ENCODE results near the gene HPSE.
"Not testable (repeated sequence)": the region's sequence is repeated elsewhere in the genome, so short reads cannot be mapped to it uniquely, and the experiment has no call there.

HPSE gene

DNA sequence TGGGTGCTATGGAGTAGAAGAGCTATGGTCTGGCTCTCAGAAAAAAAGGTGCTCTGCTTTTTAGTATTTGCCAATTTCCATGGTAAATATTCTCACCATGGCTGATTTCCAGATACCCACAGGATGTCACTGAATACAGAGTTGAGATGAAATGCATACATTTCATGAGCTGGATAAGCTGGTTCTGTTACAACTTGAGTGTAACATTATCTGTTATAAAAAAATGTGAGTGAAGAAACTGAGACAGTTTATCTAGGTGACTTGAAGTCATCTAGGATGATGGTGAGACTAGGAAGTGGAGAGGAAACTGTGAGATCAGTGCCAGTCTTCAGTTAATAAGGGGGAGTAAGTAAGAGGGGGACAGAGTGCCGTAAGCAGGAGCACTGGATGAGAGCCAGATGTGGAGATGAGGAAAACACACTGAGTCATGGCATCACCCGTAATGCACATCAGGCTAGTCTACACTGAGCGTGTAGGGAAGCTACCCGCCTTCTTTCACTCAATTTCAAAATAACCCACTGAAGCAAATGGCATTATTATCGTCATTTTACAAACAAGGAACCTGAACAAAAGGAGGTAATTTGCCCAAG lies 5.0 kb downstream of the HPSE start:
- no peak for DNase-seq

DNA sequence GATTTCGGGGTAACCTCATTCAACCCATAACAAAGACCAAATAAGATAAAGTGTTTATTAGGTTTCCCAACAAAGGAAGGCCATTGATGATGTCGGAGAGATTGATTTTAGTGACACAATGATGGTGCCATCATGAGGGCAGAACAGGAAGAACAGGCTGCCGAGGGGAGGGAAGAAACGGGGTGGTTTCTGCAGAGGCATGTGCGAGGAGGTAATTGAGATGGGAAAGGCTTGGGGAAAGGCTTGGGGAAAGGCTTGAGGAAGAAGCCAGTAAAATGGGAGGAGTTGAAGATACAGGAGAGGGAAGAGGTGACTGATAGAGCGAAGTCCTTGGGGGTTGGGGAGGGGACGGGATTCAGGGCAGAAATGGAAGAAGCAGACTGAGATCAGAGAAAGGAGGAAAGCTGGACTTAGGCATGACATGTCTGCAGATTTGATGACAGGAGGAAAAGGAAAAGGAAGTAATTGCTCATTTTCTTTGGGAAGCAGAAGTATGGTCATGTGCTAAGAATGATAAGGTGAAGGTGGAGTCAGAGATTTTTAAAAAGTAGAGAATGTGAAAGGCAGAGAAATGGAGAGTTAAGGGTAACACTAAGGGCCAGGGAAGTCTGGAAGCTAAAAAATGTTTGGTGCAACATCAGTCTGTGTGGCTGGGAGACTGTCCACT lies 6.0 kb downstream of the HPSE start:
- DNase-seq = no peak

- no peak for DNase-seq
Measured at GRCh38 chr4:83326546-83326945, 8.1 kb downstream of the HPSE start.

DNA sequence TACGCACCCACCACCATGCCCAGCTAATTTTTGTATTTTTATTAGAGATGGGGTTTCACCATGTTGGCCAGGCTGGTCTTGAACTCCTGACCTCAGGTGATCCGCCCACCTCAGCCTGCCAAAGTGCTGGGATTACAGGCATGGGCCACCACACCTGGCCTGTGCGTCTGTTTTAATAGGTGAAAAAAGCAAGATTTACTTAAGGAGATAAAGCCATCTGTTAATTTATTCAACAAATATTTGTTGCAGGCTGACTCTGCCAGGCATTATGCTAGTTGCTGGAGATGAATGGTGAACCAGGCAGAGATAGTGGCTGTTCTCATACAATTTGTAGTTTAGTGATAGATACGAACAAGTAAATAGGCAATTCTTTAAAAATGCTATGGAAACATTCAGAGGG lies 9.3 kb downstream of the HPSE start:
- DNase-seq = not testable (repeated sequence)

DNA sequence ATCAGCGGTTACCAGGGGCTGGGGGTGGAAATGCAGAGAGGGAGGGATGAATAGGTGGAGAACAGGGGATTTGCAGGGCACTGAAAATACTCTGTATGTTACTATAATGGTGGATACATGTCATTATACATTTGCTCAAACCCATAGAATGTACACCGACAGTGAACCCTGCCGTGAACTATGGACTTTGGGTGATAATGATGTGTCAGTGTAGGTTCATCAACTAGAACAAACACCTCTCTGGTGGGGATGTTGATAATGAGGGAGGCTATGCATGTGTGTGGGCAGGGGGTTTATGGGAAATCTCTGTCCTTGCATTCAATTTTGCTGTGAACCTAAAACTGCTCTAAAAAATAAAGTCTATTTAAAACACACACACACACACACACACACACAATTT lies 11.5 kb downstream of the HPSE start:
- no peak for DNase-seq

- DNase-seq = no peak
Measured at GRCh38 chr4:83320548-83320947, 14.1 kb downstream of the HPSE start.

DNA sequence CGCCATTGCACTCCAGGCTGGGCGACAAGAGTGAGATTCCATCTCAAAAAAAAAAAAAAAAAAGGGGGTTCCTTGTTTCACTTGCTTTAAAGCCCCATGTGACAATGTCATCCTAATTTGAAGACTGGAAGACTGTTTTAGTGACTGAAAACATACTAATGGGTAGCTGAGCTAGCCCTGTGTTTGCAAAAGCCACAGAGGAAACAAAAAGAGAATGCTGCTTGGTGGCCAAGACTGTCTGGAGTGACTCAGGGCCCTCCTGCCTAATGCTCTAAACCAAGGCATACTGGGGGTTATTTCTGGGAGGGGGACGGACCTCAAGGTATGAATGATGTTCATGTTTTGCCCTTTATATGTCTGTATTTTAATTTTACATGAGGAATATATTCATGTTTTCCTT lies 16.0 kb downstream of the HPSE start:
- DNase-seq = no peak

GRCh38 chr4:83317671-83318070 lies 17.0 kb downstream of the HPSE start:
- DNase-seq = no peak

- no peak for DNase-seq
Measured at GRCh38 chr4:83316459-83317165, 18.0 kb downstream of the HPSE start.

GRCh38 chr4:83315341-83315870 lies 19.2 kb downstream of the HPSE start:
- no peak for DNase-seq

DNA sequence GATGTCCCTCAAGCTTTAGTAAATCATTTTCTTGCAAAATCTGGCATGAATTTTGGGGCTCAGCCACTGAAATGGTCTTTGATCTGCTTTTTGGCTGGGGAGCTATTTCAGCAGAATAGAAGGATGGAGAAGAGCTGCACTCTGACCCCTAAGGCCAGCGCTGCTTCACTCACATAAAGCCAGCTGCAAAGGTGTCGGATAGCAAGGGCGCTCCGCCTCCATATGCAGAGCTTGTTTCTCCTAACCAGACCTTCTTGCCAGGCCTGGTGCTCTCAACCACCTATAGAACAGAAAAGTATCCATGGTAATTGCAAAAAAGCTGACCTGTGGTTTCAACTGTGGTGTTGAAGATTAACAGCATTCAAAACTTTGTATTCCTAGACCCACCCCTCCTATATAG lies 26.0 kb downstream of the HPSE start:
- no peak for DNase-seq

GRCh38 chr4:83307920-83308319 lies 26.7 kb downstream of the HPSE start:
- no peak for DNase-seq

GRCh38 chr4:83305187-83305586 lies 29.5 kb downstream of the HPSE start:
- DNase-seq = no peak

DNA sequence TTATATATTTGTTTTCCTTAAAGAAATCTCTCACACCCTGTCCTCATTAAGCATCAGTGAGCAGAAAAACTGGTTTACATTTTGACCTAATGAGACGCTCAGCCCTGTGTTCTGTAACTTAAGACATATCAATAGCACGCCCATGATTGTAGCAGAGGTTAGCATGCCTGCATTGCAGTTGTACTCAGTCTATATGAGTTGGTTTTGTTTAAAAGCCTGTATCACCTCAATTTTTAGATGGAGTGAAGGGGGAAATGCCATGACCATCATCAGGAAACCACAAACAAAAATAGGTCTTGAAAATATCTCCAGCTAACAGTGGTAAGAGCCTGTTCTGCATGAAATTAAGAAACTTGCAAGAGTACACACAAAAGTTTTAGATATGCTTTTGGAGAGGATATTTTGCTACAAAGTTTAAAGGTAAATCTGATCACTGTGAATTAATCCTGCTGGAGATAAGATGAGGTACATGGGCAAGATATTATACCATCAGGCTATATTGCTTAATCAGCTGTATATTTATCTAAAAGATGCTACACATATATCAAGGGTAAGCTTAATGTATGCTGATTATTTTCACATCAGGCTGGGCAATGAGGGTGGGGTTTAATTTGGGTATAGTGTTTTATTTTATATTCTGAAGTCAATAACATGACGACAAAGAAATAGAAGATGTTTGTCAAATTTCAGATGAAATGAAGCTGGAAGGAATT lies 36.9 kb downstream of the HPSE start:
- no peak for DNase-seq

DNA sequence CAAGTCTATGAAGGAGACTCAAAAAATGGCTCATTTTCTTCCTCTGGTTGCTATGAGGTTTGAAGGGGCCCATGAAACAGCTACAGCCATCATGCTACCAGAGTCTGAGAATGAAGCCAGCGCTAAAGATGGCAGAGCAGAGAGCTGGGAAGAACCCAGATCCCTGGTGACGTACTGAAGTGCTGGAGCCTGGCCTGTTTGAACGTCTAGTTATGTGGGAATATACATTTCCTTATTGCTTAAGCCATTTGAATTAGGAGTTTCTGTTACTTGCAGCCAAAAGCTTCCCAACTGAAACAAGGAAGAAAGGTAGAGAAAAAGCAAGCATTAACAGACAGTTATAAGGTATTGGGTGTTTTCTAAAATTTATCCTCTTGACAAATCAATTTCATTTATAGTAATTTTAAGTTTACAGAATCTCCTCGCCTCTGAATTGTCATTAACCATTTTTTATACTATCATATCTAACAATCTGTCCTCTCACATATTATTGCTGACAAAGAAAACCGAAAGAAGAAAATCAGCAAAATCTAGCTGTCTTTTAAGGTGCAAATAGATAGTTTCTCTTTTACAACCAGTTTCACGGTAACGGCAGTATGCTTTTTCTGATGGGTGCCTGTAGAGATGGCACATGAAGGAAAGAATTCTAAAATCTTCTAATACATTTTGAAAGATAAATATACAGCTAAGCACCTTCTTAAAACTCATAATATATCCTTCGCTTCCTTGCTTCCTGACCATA lies 41.2 kb downstream of the HPSE start:
- no peak for DNase-seq

DNA sequence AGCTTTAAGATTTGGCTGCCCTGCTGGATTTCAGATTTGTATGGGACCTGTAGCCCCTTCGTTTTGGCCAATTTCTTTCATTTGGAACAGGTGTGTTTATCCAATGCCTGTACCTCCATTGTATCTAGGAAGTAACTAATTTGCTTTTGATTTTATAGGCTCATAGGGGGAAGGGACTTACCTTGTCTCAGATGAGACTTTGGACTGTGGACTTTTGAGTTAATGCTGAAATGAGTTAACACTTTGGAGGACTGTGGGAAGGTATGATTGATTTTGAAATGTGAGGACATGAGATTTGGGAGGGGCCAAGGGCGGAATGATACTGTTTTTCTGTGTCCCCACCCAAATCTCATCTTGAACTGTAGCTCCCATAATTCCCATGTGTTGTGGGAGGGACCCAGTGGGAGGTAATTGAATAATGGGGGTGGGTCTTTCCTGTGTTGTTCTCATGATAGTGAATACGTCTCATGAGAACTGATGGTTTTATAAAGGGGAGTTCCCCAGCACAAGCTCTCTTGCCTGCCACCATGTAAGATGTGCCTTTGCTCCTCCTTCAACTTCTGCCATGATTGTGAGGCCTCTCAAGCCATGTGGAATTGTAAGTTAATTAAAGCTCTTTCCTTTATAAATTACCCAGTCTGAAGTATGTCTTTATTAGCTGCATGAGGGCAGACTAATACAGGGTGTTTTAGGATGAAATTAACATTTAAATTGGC lies 44.4 kb downstream of the HPSE start:
- not testable (repeated sequence) for DNase-seq

- not testable (repeated sequence) for DNase-seq
Measured at GRCh38 chr4:83288381-83288780, 46.3 kb downstream of the HPSE start.

DNA sequence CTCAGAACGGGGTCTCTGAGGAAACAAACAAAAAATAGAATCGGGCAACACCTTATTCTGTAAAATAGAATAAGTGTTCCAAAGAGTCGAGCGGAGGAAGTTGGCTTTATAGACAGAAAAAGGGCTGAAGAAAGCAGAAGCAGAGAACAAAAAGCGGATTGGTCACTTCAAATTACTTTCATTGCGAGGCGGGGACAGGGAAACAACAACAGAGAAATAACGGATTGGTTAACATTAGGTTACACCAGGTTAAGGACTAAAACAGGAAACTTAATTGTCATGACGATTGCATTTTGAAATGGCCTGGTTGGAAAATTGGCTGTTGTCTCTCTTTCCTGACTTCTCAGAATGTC lies 49.6 kb downstream of the HPSE start:
- DNase-seq = no peak

DNA sequence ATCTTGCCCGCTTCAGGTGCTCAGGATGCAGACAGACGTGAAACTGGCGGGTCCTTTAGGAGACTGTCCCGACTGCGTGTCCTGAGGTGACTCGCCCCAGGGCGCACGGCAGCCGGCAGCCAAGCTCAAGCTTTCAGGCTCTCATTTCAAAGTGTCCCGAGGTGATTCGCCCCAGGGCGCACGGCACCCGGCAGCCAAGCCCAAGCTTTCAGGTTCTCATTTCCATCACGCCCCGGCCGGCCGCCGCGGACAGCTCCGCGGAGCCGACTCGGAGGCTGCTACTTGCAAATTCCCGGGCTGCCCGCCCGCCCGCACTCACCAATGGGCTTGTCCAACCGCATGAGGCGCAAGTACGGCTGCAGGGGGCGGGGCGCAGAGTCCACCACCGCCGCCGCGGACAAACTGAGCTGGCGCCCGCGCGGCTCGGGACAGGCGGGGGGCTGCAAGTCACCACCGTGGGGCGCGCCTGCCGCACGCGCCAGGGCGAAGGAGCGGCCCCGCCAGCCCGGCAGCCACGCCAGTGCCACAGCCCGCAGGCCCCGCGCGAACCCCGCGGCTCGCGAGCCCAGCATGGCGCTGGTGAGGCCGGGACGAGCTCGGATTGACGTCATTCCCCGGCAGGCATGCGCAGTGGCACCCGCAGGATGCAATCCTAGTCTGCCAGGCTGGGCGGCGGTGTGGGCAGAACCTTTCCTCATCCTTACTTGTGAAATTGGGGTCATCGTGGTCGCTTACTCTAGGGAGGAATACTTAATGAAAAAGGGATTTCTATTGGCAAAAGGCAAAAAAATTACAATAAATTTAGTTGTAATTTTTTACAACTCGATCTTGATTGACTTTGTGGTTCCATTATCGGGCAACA lies 50.2 kb downstream of the HPSE start, which contains the start of gene COQ2:
TSS of gene COQ2 (minus strand) at position 606 of the 862 bp plus-strand sequence. CDS start at position 572, 34 bp downstream.
- DNase-seq = peak; percentile 88

- DNase-seq = no peak
Measured at GRCh38 chr4:83283181-83283580, 51.5 kb downstream of the HPSE start.

- DNase-seq = no peak
Measured at GRCh38 chr4:83282049-83282535, 52.6 kb downstream of the HPSE start.

Measured in activated CD4-positive, alpha-beta T cell treated with anti-CD3 and anti-CD28 coated beads for 1 hour (primary cell).